Thyroid gland (tissue), 4 donors: ENCODE data around the gene ZNF862. TPM values are rescaled to one million over a fixed set of nuclear protein-coding genes. Genes with fewer than 3 reads are reported as not detected.

Experiments
- DNase-seq, 2 donors: peaks; one replicate each; pipeline ENCODE4 v3.0.0-alpha.2; 2019
- H3K27ac ChIP-seq, 3 donors: fragments of 200-600 bp; sonication (generic); 1 replicate in 2 of 3; 2 replicates in 1 of 3; pipeline ENCODE4 v1.5.1; 2016 to 2019; ENCODE audit warnings: mild to moderate bottlenecking in 1 of 3, moderate library complexity in 1 of 3
- H3K27me3 ChIP-seq: fragments of 200-600 bp; sonication (generic); one replicate; pipeline ENCODE4 v1.5.1; 2019
- H3K36me3 ChIP-seq, 2 donors: fragments of 200-600 bp; sonication (generic); one replicate each; pipeline ENCODE4 v1.5.1; 2016 to 2019
- H3K4me1 ChIP-seq, 2 donors: fragments of 200-600 bp; sonication (generic); one replicate each; pipeline ENCODE4 v1.5.1; 2017 to 2019
- H3K4me3 ChIP-seq, 3 donors: fragments of 200-600 bp; sonication (generic); replicated peaks in 1 of 3; 1 replicate in 2 of 3; 2 replicates in 1 of 3; pipeline ENCODE4 v1.5.1; 2016; ENCODE audit warnings: mild to moderate bottlenecking in 1 of 3
- H3K9me3 ChIP-seq: fragments of 200-600 bp; sonication (generic); one replicate; pipeline ENCODE4 v1.5.1; 2017
- CTCF ChIP-seq, 6 experiments: fragments of 200-600 bp in 3 of 6; fragments of 450-650 bp in 3 of 6; sonication (generic) in 3 of 6; IDR thresholded peaks; one replicate each; pipeline ENCODE4 v1.5.1; 2016 to 2019; ENCODE audit warnings: antibody characterized with exemption in 6 of 6, mild to moderate bottlenecking in 2 of 6, inconsistent platforms in 1 of 6, moderate library complexity in 1 of 6
- POLR2A ChIP-seq, 2 donors: fragments of 450-650 bp; IDR thresholded peaks; one replicate each; pipeline ENCODE4 v1.6.1; 2017; ENCODE audit warnings: antibody characterized with exemption in 2 of 2, mild to moderate bottlenecking in 2 of 2, moderate library complexity in 1 of 2
- WGBS, 2 donors: methylation state at CpG; one replicate each; pipeline ENCODE4 v1.1.5; 2017; 5-methylcytosine and 5-hydroxymethylcytosine counted together
- intact Hi-C: fragments of 100-400 bp; cut with DNase I; formaldehyde crosslinking; loops from one replicate; pipeline ENCODE4 v1.15.1; 2023
- total RNA-seq, 4 donors: library from RNA; depleted of rRNA; stranded (reverse); fragments of >200 nt; gene quantifications; one replicate each; pipeline ENCODE4 v1.2.3, GENCODE V29; 2016

The ZNF862 gene
- total RNA-seq, 4 donors from 2014 or later: 23.6 to 53.7 (median 39.3) TPM

- H3K4me1 ChIP-seq: peaks cover 5 to 6% of the 10 kb centered on the region in 2 donors
- H3K36me3 ChIP-seq: no peaks in the 10 kb centered on the region
- intact Hi-C loops: no loop called here
- DNase-seq: peak; percentile 73 to 79
- H3K27me3 ChIP-seq: no peaks in the 10 kb centered on the region
- no peak overlapping the region for H3K27ac ChIP-seq
- TF ChIP-seq POLR2A (IDR thresholded peaks at IDR 0.05) (no peak), CTCF (IDR thresholded peaks at IDR 0.05) (no peak)
- no peak overlapping the region for H3K4me3 ChIP-seq
- 60% methylated on average over 1 of the region's 17 CpGs; no CpG with 5 or more reads in 1 of the 2 donors for WGBS, 2 donors
- H3K9me3 ChIP-seq: no peaks in the 10 kb centered on the region
These were observed 17.5 kb upstream of the ZNF862 start for GRCh38 chr7:149820622-149821190.

- Histone ChIP-seq H3K27ac (no peak overlapping the region), H3K4me1 (peaks cover 5 to 6% of the 10 kb centered on the region in 2 donors), H3K9me3 (no peaks in the 10 kb centered on the region), H3K36me3 (no peaks in the 10 kb centered on the region), H3K27me3 (no peaks in the 10 kb centered on the region), H3K4me3 (no peak overlapping the region)
- 84 to 87% methylated on average over 20 to 21 of the region's 30 CpGs for WGBS, 2 donors
- TF ChIP-seq CTCF (IDR thresholded peaks at IDR 0.05): no peak
- no peak for DNase-seq
- intact Hi-C loops: no loop called here
These were observed 16.7 kb upstream of the ZNF862 start for GRCh38 chr7:149821191-149822148.

- TF ChIP-seq POLR2A (IDR thresholded peaks at IDR 0.05): no peak
- TF ChIP-seq CTCF (IDR thresholded peaks at IDR 0.05): no peak
- Histone ChIP-seq H3K9me3 (no peaks in the 10 kb centered on the region), H3K36me3 (no peaks in the 10 kb centered on the region), H3K27me3 (no peaks in the 10 kb centered on the region), H3K4me1 (peaks cover 5 to 6% of the 10 kb centered on the region in 2 donors), H3K4me3 (no peak overlapping the region), H3K27ac (no peak overlapping the region)
- intact Hi-C loops: no loop called here
- 77 to 78% methylated on average over 9 to 13 of the region's 22 CpGs for WGBS, 2 donors
- no peak for DNase-seq
These were observed 15.7 kb upstream of the ZNF862 start for GRCh38 chr7:149822353-149822943.

- intact Hi-C loops: no loop called here
- H3K36me3 ChIP-seq: no peaks in the 10 kb centered on the region
- H3K4me1 ChIP-seq: peaks cover 5 to 6% of the 10 kb centered on the region in 2 donors
- H3K9me3 ChIP-seq: no peaks in the 10 kb centered on the region
- TF ChIP-seq CTCF (IDR thresholded peaks at IDR 0.05) (no peak), POLR2A (IDR thresholded peaks at IDR 0.05) (no peak)
- no peak overlapping the region for H3K4me3 ChIP-seq
- no peak for DNase-seq
- no peaks in the 10 kb centered on the region for H3K27me3 ChIP-seq
- WGBS, 2 donors: 89 to 93% methylated on average over 8 of the region's 8 CpGs
- no peak overlapping the region for H3K27ac ChIP-seq
These were observed 15.0 kb upstream of the ZNF862 start for GRCh38 chr7:149823191-149823630.
